H9 (cell line): ENCODE measurements around the gene BEND7. TPM values are rescaled to one million over a fixed set of nuclear protein-coding genes. Genes with fewer than 3 reads are reported as not detected.

Experiments
- DNase-seq: peaks from one replicate; pipeline ENCODE4 v3.0.0-alpha.2; 2017
- H2AFZ ChIP-seq: one replicate; pipeline ENCODE4 v1.6.1; 2013; ENCODE audit warnings: mild to moderate bottlenecking, low read length, control low read depth, moderate library complexity
- H2AK5ac ChIP-seq: 2 replicates; pipeline ENCODE4 v1.6.1; 2013; ENCODE audit warnings: low read length, control low read depth, mixed read lengths; ENCODE audit not compliant: insufficient read length
- H2BK120ac ChIP-seq: one replicate; pipeline ENCODE4 v1.6.1; 2013; ENCODE audit warnings: low read depth, mild to moderate bottlenecking, low read length, control low read depth, inconsistent platforms; ENCODE audit not compliant: poor library complexity, severe bottlenecking
- H2BK12ac ChIP-seq: 2 replicates; pipeline ENCODE4 v1.6.1; 2013; ENCODE audit warnings: low read length, control low read depth, mixed read lengths, low read depth; ENCODE audit not compliant: insufficient read length
- H2BK15ac ChIP-seq: 2 replicates; pipeline ENCODE4 v1.6.1; 2013; ENCODE audit warnings: low read depth, low read length, control low read depth
- H2BK20ac ChIP-seq: one replicate; pipeline ENCODE4 v1.6.1; 2013; ENCODE audit warnings: low read depth, mild to moderate bottlenecking, low read length, control low read depth, inconsistent platforms; ENCODE audit not compliant: poor library complexity, severe bottlenecking
- H2BK5ac ChIP-seq: 2 replicates; pipeline ENCODE4 v1.6.1; 2013; ENCODE audit warnings: low read length, control low read depth, mixed read lengths; ENCODE audit not compliant: insufficient read length
- H3K14ac ChIP-seq: 2 replicates; pipeline ENCODE4 v1.6.1; 2013; ENCODE audit warnings: low read length, control low read depth; ENCODE audit not compliant: insufficient read depth
- H3K18ac ChIP-seq: 2 replicates; pipeline ENCODE4 v1.6.1; 2013; ENCODE audit warnings: low read depth, mild to moderate bottlenecking, mixed read lengths, low read length, control low read depth; ENCODE audit not compliant: insufficient read length
- H3K23ac ChIP-seq: 2 replicates; pipeline ENCODE4 v1.6.1; 2013; ENCODE audit warnings: low read length, control low read depth, mixed read lengths, low read depth; ENCODE audit not compliant: insufficient read length
- H3K23me2 ChIP-seq: 2 replicates; pipeline ENCODE4 v1.6.1; 2013; ENCODE audit warnings: low read depth, mild to moderate bottlenecking, mixed read lengths, low read length, control low read depth; ENCODE audit not compliant: insufficient read length, poor library complexity, severe bottlenecking
- H3K27ac ChIP-seq: 2 replicates; pipeline ENCODE4 v1.5.1; 2013; ENCODE audit warnings: low read length, control low read depth, mixed read lengths, low read depth; ENCODE audit not compliant: insufficient read length
- H3K27me3 ChIP-seq: 2 replicates; pipeline ENCODE4 v1.6.1; 2013; ENCODE audit warnings: low read length, control low read depth, inconsistent platforms; ENCODE audit not compliant: insufficient read depth
- H3K4ac ChIP-seq: 2 replicates; pipeline ENCODE4 v1.6.1; 2013; ENCODE audit warnings: low read depth, mild to moderate bottlenecking, control low read depth, inconsistent platforms, low read length, moderate library complexity
- H3K4me1 ChIP-seq: 2 replicates; pipeline ENCODE4 v1.6.1; 2013; ENCODE audit warnings: low read length, control low read depth, inconsistent platforms; ENCODE audit not compliant: insufficient read depth
- H3K4me2 ChIP-seq: 2 replicates; pipeline ENCODE4 v1.6.1; 2013; ENCODE audit warnings: low read length, control low read depth, mixed read lengths; ENCODE audit not compliant: insufficient read length, insufficient read depth
- H3K56ac ChIP-seq: 2 replicates; pipeline ENCODE4 v1.6.1; 2013; ENCODE audit warnings: low read depth, mild to moderate bottlenecking, mixed read lengths, low read length, control low read depth; ENCODE audit not compliant: insufficient read length
- H3K79me1 ChIP-seq: 2 replicates; pipeline ENCODE4 v1.6.1; 2013; ENCODE audit warnings: low read depth, mild to moderate bottlenecking, moderate library complexity, low read length, control low read depth, inconsistent platforms; ENCODE audit not compliant: insufficient read depth, poor library complexity, severe bottlenecking
- H3K79me2 ChIP-seq: 2 replicates; pipeline ENCODE4 v1.6.1; 2013; ENCODE audit warnings: low read length, control low read depth, inconsistent platforms; ENCODE audit not compliant: insufficient read depth
- H3K9ac ChIP-seq: 2 replicates; pipeline ENCODE4 v1.6.1; 2013; ENCODE audit warnings: low read length, control low read depth, mixed read lengths; ENCODE audit not compliant: insufficient read length; ENCODE audit errors: extremely low read depth
- H3K9me3 ChIP-seq: one replicate; pipeline ENCODE4 v1.6.1; 2013; ENCODE audit warnings: low read depth, low read length, inconsistent platforms; ENCODE audit not compliant: control insufficient read depth
- H3T11ph ChIP-seq: one replicate; pipeline ENCODE4 v1.6.1; 2013; ENCODE audit warnings: mild to moderate bottlenecking, low read length, control low read depth, inconsistent platforms
- H4K20me1 ChIP-seq: one replicate; pipeline ENCODE4 v1.6.1; 2013; ENCODE audit not compliant: control insufficient read depth, insufficient read length, insufficient read depth
- H4K5ac ChIP-seq: 2 replicates; pipeline ENCODE4 v1.6.1; 2013; ENCODE audit warnings: low read depth, mild to moderate bottlenecking, mixed read lengths, low read length, control low read depth; ENCODE audit not compliant: insufficient read length
- H4K8ac ChIP-seq: replicated peaks from 2 replicates; pipeline ENCODE4 v1.6.1; 2013; ENCODE audit warnings: low read length, control low read depth, mixed read lengths, low read depth; ENCODE audit not compliant: insufficient read length
- H4K91ac ChIP-seq: 2 replicates; pipeline ENCODE4 v1.6.1; 2013; ENCODE audit warnings: low read depth, mild to moderate bottlenecking, moderate library complexity, mixed read lengths, low read length, control low read depth; ENCODE audit not compliant: insufficient read length
- H3K27ac Mint-ChIP-seq, 3 experiments: 2 replicates in 2 of 3; 3 replicates in 1 of 3; pipeline ENCODE4 v1.8.0; 2020 to 2021; ENCODE audit warnings: mixed read lengths in 3 of 3, mild to moderate bottlenecking in 1 of 3, moderate library complexity in 1 of 3
- H3K27me3 Mint-ChIP-seq: 2 replicates; pipeline ENCODE4 v1.8.0; 2021; ENCODE audit warnings: low read depth, mild to moderate bottlenecking, moderate library complexity, mixed read lengths
- H3K36me3 Mint-ChIP-seq, 3 experiments: 2 replicates in 2 of 3; 3 replicates in 1 of 3; pipeline ENCODE4 v1.8.0; 2020 to 2021; ENCODE audit warnings: low read depth in 3 of 3, mixed read lengths in 3 of 3; ENCODE audit not compliant: insufficient read depth in 1 of 3
- H3K4me1 Mint-ChIP-seq, 2 experiments: 2 replicates each; pipeline ENCODE4 v1.8.0; 2020; ENCODE audit warnings: mixed read lengths in 2 of 2
- H3K4me3 Mint-ChIP-seq, 2 experiments: 2 replicates in 1 of 2; 3 replicates in 1 of 2; pipeline ENCODE4 v1.8.0; 2020 to 2021; ENCODE audit warnings: mild to moderate bottlenecking in 2 of 2, mixed read lengths in 2 of 2, moderate library complexity in 1 of 2
- H3K9me3 Mint-ChIP-seq, 2 experiments: 2 replicates in 1 of 2; 3 replicates in 1 of 2; pipeline ENCODE4 v1.8.0; 2020; ENCODE audit warnings: mild to moderate bottlenecking in 2 of 2, mixed read lengths in 2 of 2, moderate library complexity in 1 of 2
- WGBS: extraction: QIAGEN DNeasy Blood & Tissue Kit; methylation state at CpG from one replicate; pipeline ENCODE4 v1.1.7; 2013; ENCODE audit warnings: missing lambda C conversion rate, low lambda C conversion rate, mixed read lengths; ENCODE audit not compliant: insufficient read length; ENCODE audit errors: extremely low coverage; 5-methylcytosine and 5-hydroxymethylcytosine counted together
- total RNA-seq: library from RNA; stranded (reverse); gene quantifications from 2 replicates; pipeline ENCODE4 v1.2.1, GENCODE V29; 2021
- TF ChIP-seq, protein P1 (sequence below): fragments of 200-600 bp; sonication (generic); conservative IDR thresholded peaks from 3 replicates; pipeline ENCODE4 v1.8.0; 2021; ENCODE audit warnings: antibody characterized with exemption, mild to moderate bottlenecking

The BEND7 gene
- total RNA-seq, 1 experiment from 2014 or later, result 17.7 TPM

DNA sequence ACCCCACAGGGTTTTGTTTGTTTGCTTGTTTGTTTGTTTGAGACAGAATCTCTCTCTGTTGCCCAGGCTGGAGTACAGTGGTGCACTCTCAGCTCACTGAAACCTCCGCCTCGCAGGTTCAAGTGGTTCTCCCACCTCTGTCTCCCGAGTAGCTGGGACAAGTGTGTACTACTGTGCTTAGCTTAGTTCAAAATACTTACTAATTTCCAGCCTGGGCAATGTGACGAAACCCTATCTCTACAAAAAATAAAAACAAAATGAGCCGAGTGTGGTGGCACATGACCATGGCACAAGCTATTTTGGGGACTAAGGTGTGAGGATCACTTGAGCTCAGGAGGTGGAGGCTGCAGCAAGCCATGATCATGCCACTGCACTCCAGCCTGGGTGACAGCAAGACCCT, 42.7 kb upstream of the BEND7 start:
- no peak overlapping the region for H3K4me3 Mint-ChIP-seq

More for the DNA sequence above, 42.7 kb upstream of the BEND7 start:
- Histone ChIP-seq H3K27me3 (no peaks in the 10 kb centered on the region), H3K18ac (no peak overlapping the region), H2BK12ac (no peak overlapping the region), H4K20me1 (no peaks in the 10 kb centered on the region), H2BK120ac (no peak overlapping the region), H3K4ac (no peak overlapping the region), H3K14ac (no peak overlapping the region), H3K4me2 (no peak overlapping the region), H4K5ac (no peak overlapping the region), H3K23ac (no peak overlapping the region), H3K23me2 (no peaks in the 10 kb centered on the region), H3K79me1 (no peaks in the 10 kb centered on the region), H3K9ac (no peak overlapping the region), H3K56ac (no peak overlapping the region), H3K27ac (no peak overlapping the region), H3K79me2 (no peaks in the 10 kb centered on the region), H4K8ac (no peak overlapping the region), H2AFZ (no peak overlapping the region), H4K91ac (no peak overlapping the region), H2BK15ac (no peak overlapping the region), H2AK5ac (no peak overlapping the region), H3K4me1 (no peaks in the 10 kb centered on the region), H3T11ph (no peak overlapping the region), H2BK5ac (no peak overlapping the region), H2BK20ac (no peak overlapping the region), H3K9me3 (no peaks in the 10 kb centered on the region)
- H3K4me1 Mint-ChIP-seq, result no peaks in the 10 kb centered on the region
- TF ChIP-seq, protein P1, sequence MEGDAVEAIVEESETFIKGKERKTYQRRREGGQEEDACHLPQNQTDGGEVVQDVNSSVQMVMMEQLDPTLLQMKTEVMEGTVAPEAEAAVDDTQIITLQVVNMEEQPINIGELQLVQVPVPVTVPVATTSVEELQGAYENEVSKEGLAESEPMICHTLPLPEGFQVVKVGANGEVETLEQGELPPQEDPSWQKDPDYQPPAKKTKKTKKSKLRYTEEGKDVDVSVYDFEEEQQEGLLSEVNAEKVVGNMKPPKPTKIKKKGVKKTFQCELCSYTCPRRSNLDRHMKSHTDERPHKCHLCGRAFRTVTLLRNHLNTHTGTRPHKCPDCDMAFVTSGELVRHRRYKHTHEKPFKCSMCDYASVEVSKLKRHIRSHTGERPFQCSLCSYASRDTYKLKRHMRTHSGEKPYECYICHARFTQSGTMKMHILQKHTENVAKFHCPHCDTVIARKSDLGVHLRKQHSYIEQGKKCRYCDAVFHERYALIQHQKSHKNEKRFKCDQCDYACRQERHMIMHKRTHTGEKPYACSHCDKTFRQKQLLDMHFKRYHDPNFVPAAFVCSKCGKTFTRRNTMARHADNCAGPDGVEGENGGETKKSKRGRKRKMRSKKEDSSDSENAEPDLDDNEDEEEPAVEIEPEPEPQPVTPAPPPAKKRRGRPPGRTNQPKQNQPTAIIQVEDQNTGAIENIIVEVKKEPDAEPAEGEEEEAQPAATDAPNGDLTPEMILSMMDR, result no peak
- H3K36me3 Mint-ChIP-seq, result no peaks in the 10 kb centered on the region
- no peaks in the 10 kb centered on the region for H3K9me3 Mint-ChIP-seq
- H3K27ac Mint-ChIP-seq, result no peak overlapping the region
- WGBS, result no CpG with 5 or more reads among the region's 5 CpGs
- H3K27me3 Mint-ChIP-seq, result peaks cover 16% of the 10 kb centered on the region
- no peak for DNase-seq
